ENCODE results near the gene GPATCH8. TPM values are rescaled to one million over a fixed set of nuclear protein-coding genes. Genes with fewer than 3 reads are reported as not detected.
A peak's percentile ranks its signal among the peaks of the same experiment; 100 is the strongest.

The GPATCH8 gene
- total RNA-seq, 5 donors from 2014 or later (not counting 1 experiment from before 2014, with no cell fraction given) = 68.1 to 86.0 (median 69.0) TPM

- H3K4me1 Mint-ChIP-seq = peaks cover 10 to 26% (median 23%) of the 10 kb centered on the region in 3 donors
- no peak overlapping the region for H3K27ac ChIP-seq (ENCODE audit: low read length)
- no peak overlapping the region for H3K4me3 ChIP-seq (ENCODE audit: control insufficient read depth in 1 of 2, extremely low read depth in 1 of 2, low read length in 1 of 2)
- no peak for DNase-seq
- H3K36me3 Mint-ChIP-seq = peaks cover 6% of the 10 kb centered on the region
- no peaks in the 10 kb centered on the region for H3K27me3 Mint-ChIP-seq
- CTCF ChIA-PET = interaction anchor here (0.6 to 0.7 kb wide), 2 partner anchors 425 to 580 kb away, joined by 3 to 4 read pairs; no protein-coding TSS in a partner anchor
- H3K36me3 ChIP-seq (ENCODE audit: control insufficient read depth in 2 of 2, extremely low read depth in 1 of 2, insufficient read depth in 1 of 2, low read length in 1 of 2) = no peaks in the 10 kb centered on the region
- H3K27me3 ChIP-seq (replicated peaks in 1 of 2; ENCODE audit: control insufficient read depth in 2 of 2, extremely low read depth in 1 of 2, insufficient read depth in 2 of 2, low read length in 1 of 2) = no peaks in the 10 kb centered on the region
- no peak overlapping the region for H3K4me3 Mint-ChIP-seq
- no peaks in the 10 kb centered on the region for H3K9me3 ChIP-seq
- no peak overlapping the region for H3K27ac Mint-ChIP-seq
- H3K4me1 ChIP-seq (ENCODE audit: control insufficient read depth in 1 of 2, extremely low read depth in 1 of 2, insufficient read depth in 2 of 2, low read length in 2 of 2) = peaks cover 0 to 5% of the 10 kb centered on the region in 2 experiments
- ATAC-seq (replicated peaks in 1 of 4) = no peak
- no peaks in the 10 kb centered on the region for H3K9me3 Mint-ChIP-seq
- no CpG with 5 or more reads among the region's 6 CpGs for WGBS (ENCODE audit: insufficient coverage)
- POLR2A ChIA-PET = interaction anchor here in 1 of 2 donors (0.7 kb wide), 1 partner anchor 35 kb away, joined by 3 read pairs; no protein-coding TSS in a partner anchor
These were observed 58.5 kb downstream of the GPATCH8 start for GRCh38 chr17:44444735-44445105.

- no peaks in the 10 kb centered on the region for H3K9me3 ChIP-seq
- ChIA-PET CTCF (interaction anchor here in 1 of 2 donors (0.7 kb wide), 1 partner anchor 494 kb away, joined by 3 read pairs; no protein-coding TSS in a partner anchor), POLR2A (no interaction called here)
- Mint-ChIP-seq H3K27me3 (no peaks in the 10 kb centered on the region), H3K36me3 (peaks cover 9% of the 10 kb centered on the region), H3K4me3 (no peak overlapping the region), H3K9me3 (no peaks in the 10 kb centered on the region), H3K4me1 (peaks cover 21 to 36% (median 34%) of the 10 kb centered on the region in 3 donors), H3K27ac (no peak overlapping the region)
- DNase-seq (no peak), ATAC-seq (replicated peaks in 1 of 4) (no peak)
- no peak overlapping the region for H3K27ac ChIP-seq (ENCODE audit: low read length)
- WGBS (ENCODE audit: insufficient coverage) = 100% methylated on average over 2 of the region's 3 CpGs
- H3K27me3 ChIP-seq (replicated peaks in 1 of 2; ENCODE audit: control insufficient read depth in 2 of 2, extremely low read depth in 1 of 2, insufficient read depth in 2 of 2, low read length in 1 of 2) = no peaks in the 10 kb centered on the region
- H3K36me3 ChIP-seq (ENCODE audit: control insufficient read depth in 2 of 2, extremely low read depth in 1 of 2, insufficient read depth in 1 of 2, low read length in 1 of 2) = no peaks in the 10 kb centered on the region
- H3K4me3 ChIP-seq (ENCODE audit: control insufficient read depth in 1 of 2, extremely low read depth in 1 of 2, low read length in 1 of 2) = no peak overlapping the region
- H3K4me1 ChIP-seq (ENCODE audit: control insufficient read depth in 1 of 2, extremely low read depth in 1 of 2, insufficient read depth in 2 of 2, low read length in 2 of 2) = peaks cover 2 to 10% of the 10 kb centered on the region in 2 experiments
These were observed 60.4 kb downstream of the GPATCH8 start for GRCh38 chr17:44442806-44443205.

DNA sequence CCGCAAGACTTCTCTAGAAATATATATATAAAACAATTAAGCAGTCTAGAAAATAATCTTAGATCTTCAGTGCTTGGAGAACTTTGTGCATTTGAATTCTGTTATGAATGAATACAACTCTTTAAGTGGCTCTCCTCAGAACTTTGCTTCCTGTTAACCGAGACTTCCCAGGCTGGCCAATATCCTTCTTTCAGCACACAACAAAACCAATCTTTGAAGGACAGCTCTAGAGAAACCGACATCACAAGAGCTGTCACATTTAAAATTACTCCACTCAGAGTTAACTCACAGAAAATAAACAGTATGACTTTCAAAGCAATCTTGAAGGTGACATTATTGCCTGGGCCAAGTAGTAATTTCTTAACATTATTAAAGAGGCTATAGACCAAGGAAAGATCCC is 64.0 kb downstream of the GPATCH8 start:
- 29% methylated on average over 1 of the region's 3 CpGs for WGBS (ENCODE audit: insufficient coverage)
- H3K4me3 Mint-ChIP-seq = peak overlapping the region in 1 of 3 donors; percentile 21
- no peak for DNase-seq
- Histone ChIP-seq H3K4me3 (ENCODE audit: control insufficient read depth in 1 of 2, extremely low read depth in 1 of 2, low read length in 1 of 2) (no peak overlapping the region), H3K4me1 (ENCODE audit: control insufficient read depth in 1 of 2, extremely low read depth in 1 of 2, insufficient read depth in 2 of 2, low read length in 2 of 2) (peaks cover 2 to 8% of the 10 kb centered on the region in 2 experiments), H3K36me3 (ENCODE audit: control insufficient read depth in 2 of 2, extremely low read depth in 1 of 2, insufficient read depth in 1 of 2, low read length in 1 of 2) (peaks cover 4 to 12% of the 10 kb centered on the region in 2 donors), H3K27me3 (replicated peaks in 1 of 2; ENCODE audit: control insufficient read depth in 2 of 2, extremely low read depth in 1 of 2, insufficient read depth in 2 of 2, low read length in 1 of 2) (no peaks in the 10 kb centered on the region), H3K27ac (ENCODE audit: low read length) (peak overlapping the region; percentile 42), H3K9me3 (no peaks in the 10 kb centered on the region)
- ChIA-PET CTCF (interaction anchor here in 1 of 2 donors (0.6 kb wide), 1 partner anchor 1754 kb away, joined by 4 read pairs; the partner anchor contains the start of gene KANSL1), POLR2A (no interaction called here)
- no peaks in the 10 kb centered on the region for H3K27me3 Mint-ChIP-seq
- no peaks in the 10 kb centered on the region for H3K9me3 Mint-ChIP-seq
- H3K4me1 Mint-ChIP-seq = peaks cover 15 to 28% (median 27%) of the 10 kb centered on the region in 3 donors
- peak overlapping the region; percentile 23 to 77 for H3K27ac Mint-ChIP-seq
- no peak for ATAC-seq (replicated peaks in 1 of 4)
- peaks cover 16% of the 10 kb centered on the region for H3K36me3 Mint-ChIP-seq

GRCh38 chr17:44438636-44439035 is 64.6 kb downstream of the GPATCH8 start:
- Mint-ChIP-seq H3K4me3 (peak overlapping the region in 1 of 3 donors; percentile 14), H3K27ac (peak overlapping the region; percentile 21 to 56), H3K9me3 (no peaks in the 10 kb centered on the region), H3K4me1 (peaks cover 15 to 28% (median 27%) of the 10 kb centered on the region in 3 donors), H3K27me3 (no peaks in the 10 kb centered on the region), H3K36me3 (peaks cover 19% of the 10 kb centered on the region)
- Histone ChIP-seq H3K27ac (ENCODE audit: low read length) (peak overlapping the region; percentile 42), H3K4me3 (ENCODE audit: control insufficient read depth in 1 of 2, extremely low read depth in 1 of 2, low read length in 1 of 2) (no peak overlapping the region), H3K27me3 (replicated peaks in 1 of 2; ENCODE audit: control insufficient read depth in 2 of 2, extremely low read depth in 1 of 2, insufficient read depth in 2 of 2, low read length in 1 of 2) (no peaks in the 10 kb centered on the region), H3K36me3 (ENCODE audit: control insufficient read depth in 2 of 2, extremely low read depth in 1 of 2, insufficient read depth in 1 of 2, low read length in 1 of 2) (peaks cover 4 to 18% of the 10 kb centered on the region in 2 donors), H3K4me1 (ENCODE audit: control insufficient read depth in 1 of 2, extremely low read depth in 1 of 2, insufficient read depth in 2 of 2, low read length in 2 of 2) (peaks cover 2 to 8% of the 10 kb centered on the region in 2 experiments), H3K9me3 (no peaks in the 10 kb centered on the region)
- ChIA-PET CTCF (interaction anchor here in 1 of 2 donors (0.6 kb wide), 1 partner anchor 20 kb away, joined by 3 read pairs; no protein-coding TSS in a partner anchor), POLR2A (no interaction called here)
- ATAC-seq (replicated peaks in 1 of 4) (no peak), DNase-seq (peak in 18 of 35 experiments; percentile 3 to 52 (median 15))
- no CpG with 5 or more reads among the region's 2 CpGs for WGBS (ENCODE audit: insufficient coverage)

DNA sequence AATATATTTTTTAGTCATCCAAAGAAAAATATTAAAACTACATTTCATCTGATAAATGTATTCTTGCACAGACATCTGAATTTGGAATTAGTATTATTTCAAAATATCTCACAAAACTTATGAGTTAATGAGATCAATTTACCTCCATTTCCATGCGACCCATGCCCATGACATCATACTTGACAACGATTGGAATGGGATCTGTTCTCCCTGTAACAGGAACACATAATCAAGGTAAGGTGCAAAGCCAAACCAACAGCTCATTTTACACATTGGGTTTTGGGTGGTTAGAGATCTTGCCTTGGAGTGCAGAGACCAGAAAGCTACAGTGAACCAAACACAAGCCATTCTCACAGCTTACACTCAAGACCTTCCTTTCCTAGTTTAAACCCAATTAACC is 66.9 kb downstream of the GPATCH8 start:
- H3K27me3 Mint-ChIP-seq = no peaks in the 10 kb centered on the region
- WGBS (ENCODE audit: insufficient coverage) = no CpG with 5 or more reads among the region's 2 CpGs
- H3K27me3 ChIP-seq (replicated peaks in 1 of 2; ENCODE audit: control insufficient read depth in 2 of 2, extremely low read depth in 1 of 2, insufficient read depth in 2 of 2, low read length in 1 of 2) = no peaks in the 10 kb centered on the region
- ATAC-seq (replicated peaks in 1 of 4) = no peak
- POLR2A ChIA-PET = interaction anchor here in 1 of 2 donors (0.7 kb wide), 2 partner anchors 11 to 1705 kb away, joined by 4 to 10 read pairs; no protein-coding TSS in a partner anchor
- H3K27ac ChIP-seq (ENCODE audit: low read length) = no peak overlapping the region
- peaks cover 35% of the 10 kb centered on the region for H3K36me3 Mint-ChIP-seq
- H3K9me3 Mint-ChIP-seq = no peaks in the 10 kb centered on the region
- CTCF ChIA-PET = interaction anchor here in 1 of 2 donors (0.7 kb wide), 1 partner anchor 14 kb away, joined by 3 read pairs; no protein-coding TSS in a partner anchor
- no peak for DNase-seq
- H3K36me3 ChIP-seq (ENCODE audit: control insufficient read depth in 2 of 2, extremely low read depth in 1 of 2, insufficient read depth in 1 of 2, low read length in 1 of 2) = peaks cover 4 to 37% of the 10 kb centered on the region in 2 donors
- H3K4me3 ChIP-seq (ENCODE audit: control insufficient read depth in 1 of 2, extremely low read depth in 1 of 2, low read length in 1 of 2) = no peak overlapping the region
- no peak overlapping the region for H3K27ac Mint-ChIP-seq
- no peaks in the 10 kb centered on the region for H3K9me3 ChIP-seq
- H3K4me3 Mint-ChIP-seq = no peak overlapping the region
- H3K4me1 Mint-ChIP-seq = peaks cover 15 to 30% (median 27%) of the 10 kb centered on the region in 3 donors
- peaks cover 2 to 8% of the 10 kb centered on the region in 2 experiments for H3K4me1 ChIP-seq (ENCODE audit: control insufficient read depth in 1 of 2, extremely low read depth in 1 of 2, insufficient read depth in 2 of 2, low read length in 2 of 2)

- 94% methylated on average over 3 of the region's 9 CpGs for WGBS (ENCODE audit: insufficient coverage)
- no peaks in the 10 kb centered on the region for H3K27me3 Mint-ChIP-seq
- CTCF ChIA-PET = no interaction called here
These were observed 70.7 kb downstream of the GPATCH8 start for GRCh38 chr17:44432254-44433157.

More at GRCh38 chr17:44432254-44433157, 70.7 kb downstream of the GPATCH8 start:
- Mint-ChIP-seq H3K4me3 (no peak overlapping the region), H3K4me1 (peaks cover 0 to 4% (median 0%) of the 10 kb centered on the region in 3 donors), H3K36me3 (peaks cover 37% of the 10 kb centered on the region), H3K9me3 (no peaks in the 10 kb centered on the region), H3K27ac (no peak overlapping the region)
- ATAC-seq (replicated peaks in 1 of 4) (no peak), DNase-seq (no peak)
- Histone ChIP-seq H3K4me3 (ENCODE audit: control insufficient read depth in 1 of 2, extremely low read depth in 1 of 2, low read length in 1 of 2) (no peak overlapping the region), H3K36me3 (ENCODE audit: control insufficient read depth in 2 of 2, extremely low read depth in 1 of 2, insufficient read depth in 1 of 2, low read length in 1 of 2) (peaks cover 4 to 43% of the 10 kb centered on the region in 2 donors), H3K27ac (ENCODE audit: low read length) (no peak overlapping the region), H3K4me1 (ENCODE audit: control insufficient read depth in 1 of 2, extremely low read depth in 1 of 2, insufficient read depth in 2 of 2, low read length in 2 of 2) (no peaks in the 10 kb centered on the region), H3K27me3 (replicated peaks in 1 of 2; ENCODE audit: control insufficient read depth in 2 of 2, extremely low read depth in 1 of 2, insufficient read depth in 2 of 2, low read length in 1 of 2) (no peaks in the 10 kb centered on the region), H3K9me3 (no peaks in the 10 kb centered on the region)
- POLR2A ChIA-PET = no interaction called here
